GM18502 (cell line): Measurements from ENCODE around the gene PCOLCE2.

Source experiments
- ATAC-seq: cut with Tn5 transposase; IDR thresholded peaks from one replicate; pipeline ENCODE4 v1.9.1; 2021; ENCODE audit warnings: mild to moderate bottlenecking; ENCODE audit not compliant: unreplicated experiment, poor library complexity

The PCOLCE2 gene

DNA sequence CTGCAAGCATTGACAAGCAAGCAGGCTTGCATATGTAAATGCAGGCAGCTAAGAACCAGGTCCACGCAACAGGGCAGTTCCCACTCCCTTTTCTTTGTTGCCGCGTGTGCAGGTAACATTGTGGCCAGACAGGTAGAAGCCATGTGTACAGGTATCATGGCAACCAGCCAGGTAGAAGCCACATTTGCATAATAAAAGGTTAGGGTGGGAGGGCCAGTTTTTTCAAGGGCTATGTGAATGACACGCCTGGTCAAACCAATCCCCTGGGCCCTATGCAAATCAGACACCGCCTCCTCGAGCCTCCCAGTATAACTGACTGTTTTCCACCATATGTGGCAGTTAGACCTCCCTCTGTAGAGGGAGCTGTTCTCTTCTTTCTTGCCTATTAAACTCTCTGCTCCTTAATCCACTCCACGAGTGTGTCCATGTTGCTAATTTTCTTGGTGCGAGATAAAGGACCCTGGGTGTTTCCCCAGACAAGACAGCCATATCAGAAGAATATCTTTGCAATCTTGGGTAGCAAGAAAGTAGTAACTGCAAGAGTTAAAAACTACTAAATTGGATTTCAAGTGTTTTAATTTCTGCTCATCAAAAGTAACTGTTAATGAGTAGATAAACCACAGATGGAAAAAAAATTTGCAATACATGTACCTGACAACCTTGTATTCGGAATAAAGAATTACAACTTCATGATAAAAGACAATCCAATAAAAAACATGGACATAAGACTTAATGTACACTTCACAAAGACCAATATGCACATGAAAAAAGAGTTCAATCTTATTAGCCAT lies 21.8 kb downstream of the PCOLCE2 start:
- no peak for ATAC-seq

GRCh38 chr3:142863930-142864920 lies 24.7 kb downstream of the PCOLCE2 start:
- ATAC-seq: no peak

GRCh38 chr3:142863010-142863817 lies 25.7 kb downstream of the PCOLCE2 start:
- ATAC-seq: no peak

GRCh38 chr3:142861926-142862325 lies 27.0 kb downstream of the PCOLCE2 start:
- no peak for ATAC-seq

- no peak for ATAC-seq
These were observed 30.8 kb downstream of the PCOLCE2 start for GRCh38 chr3:142858043-142858442.

GRCh38 chr3:142857056-142857455 lies 31.8 kb downstream of the PCOLCE2 start:
- no peak for ATAC-seq

GRCh38 chr3:142853270-142854168 lies 35.4 kb downstream of the PCOLCE2 start:
- ATAC-seq: no peak

DNA sequence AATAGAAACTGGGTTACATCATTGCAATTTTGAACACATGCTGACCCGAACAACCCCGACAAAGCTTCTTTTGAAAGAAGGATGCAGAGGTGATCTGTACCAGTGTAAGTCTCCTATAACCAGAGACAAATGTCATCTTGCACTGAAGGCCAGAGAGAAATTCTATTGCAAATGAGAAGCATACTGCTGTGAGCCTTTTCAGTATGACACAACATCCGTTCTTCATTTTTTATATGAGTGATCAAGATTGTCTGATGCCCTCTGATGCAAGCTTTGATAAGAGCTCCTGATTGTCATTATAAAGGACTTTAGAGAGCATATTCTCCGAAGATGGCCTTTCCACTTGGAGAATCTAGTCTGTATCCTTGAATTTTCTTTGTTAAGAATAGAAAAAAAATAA lies 36.9 kb downstream of the PCOLCE2 start:
- no peak for ATAC-seq

GRCh38 chr3:142850395-142851023 lies 38.4 kb downstream of the PCOLCE2 start:
- ATAC-seq: no peak

GRCh38 chr3:142849148-142849547 lies 39.7 kb downstream of the PCOLCE2 start:
- ATAC-seq: no peak

DNA sequence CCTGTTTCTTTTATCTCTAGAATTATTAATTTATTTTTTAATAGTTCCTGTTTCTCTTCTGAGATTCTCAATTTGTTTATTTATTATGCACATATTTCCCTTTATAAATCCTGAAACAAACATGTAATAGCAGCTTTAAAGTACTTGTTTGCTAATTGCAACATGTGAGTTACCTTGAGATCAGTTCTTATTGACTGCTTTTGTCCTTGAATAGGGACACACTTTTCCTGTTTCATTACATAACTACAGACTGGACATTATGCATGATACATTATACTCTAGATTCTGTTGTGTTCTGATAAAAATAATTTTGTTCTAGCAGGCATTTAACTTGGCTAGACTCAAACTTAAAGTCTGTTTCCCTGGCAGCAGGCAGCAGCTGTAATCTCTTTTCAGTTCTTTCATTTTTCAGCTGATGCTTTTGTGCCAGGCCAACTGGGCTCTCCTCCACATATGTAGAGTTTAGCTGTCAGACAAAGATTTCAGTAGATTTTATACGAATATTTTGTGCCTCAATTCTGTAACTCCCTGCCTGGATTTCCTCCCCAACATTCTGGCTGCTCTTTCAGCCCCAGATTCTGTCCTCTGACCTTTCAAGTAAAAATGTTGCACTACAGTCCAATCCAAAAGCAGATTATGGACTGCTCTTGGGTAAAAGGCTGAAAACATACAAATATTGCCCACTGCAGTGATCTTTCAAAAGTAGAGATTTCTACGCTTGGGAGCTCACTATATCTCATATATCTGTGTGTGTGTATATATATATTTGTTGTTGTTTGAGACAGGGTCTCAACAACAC lies 41.9 kb downstream of the PCOLCE2 start:
- ATAC-seq: no peak

DNA sequence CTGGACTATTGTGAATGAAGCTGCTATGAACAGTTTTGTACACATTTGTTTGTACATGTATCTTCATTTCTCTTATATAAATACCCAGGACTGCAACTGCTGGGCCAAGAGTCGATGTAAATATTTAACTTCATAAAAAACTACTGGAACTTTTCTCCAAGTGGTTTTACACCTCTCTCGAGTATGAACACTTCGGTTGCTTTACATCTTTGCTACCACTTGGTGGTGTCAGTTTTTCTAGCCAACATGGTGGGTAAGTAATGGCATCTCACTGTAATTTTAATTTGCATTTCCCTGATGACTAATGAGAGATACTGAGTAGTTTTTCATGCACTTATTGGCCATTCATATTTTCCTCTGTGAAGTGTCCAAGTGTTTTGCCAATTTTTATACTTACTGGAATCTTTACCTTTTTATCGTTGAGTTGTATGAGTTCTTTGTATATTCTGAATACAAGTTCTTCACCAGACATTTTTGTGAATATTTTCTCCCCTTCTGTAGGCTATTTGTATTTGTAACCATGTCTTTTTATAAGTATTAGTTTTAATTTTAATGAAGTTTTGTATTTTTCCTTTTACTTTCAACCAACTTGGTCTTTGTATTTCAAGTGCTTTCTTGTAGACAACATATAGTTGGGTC lies 44.4 kb downstream of the PCOLCE2 start:
- ATAC-seq: peak; percentile 76

GRCh38 chr3:142839831-142840230 lies 49.1 kb downstream of the PCOLCE2 start:
- no peak for ATAC-seq

GRCh38 chr3:142837526-142837925 lies 51.4 kb downstream of the PCOLCE2 start:
- no peak for ATAC-seq

GRCh38 chr3:142828703-142829305 lies 60.1 kb downstream of the PCOLCE2 start:
- peak; percentile 99 for ATAC-seq

DNA sequence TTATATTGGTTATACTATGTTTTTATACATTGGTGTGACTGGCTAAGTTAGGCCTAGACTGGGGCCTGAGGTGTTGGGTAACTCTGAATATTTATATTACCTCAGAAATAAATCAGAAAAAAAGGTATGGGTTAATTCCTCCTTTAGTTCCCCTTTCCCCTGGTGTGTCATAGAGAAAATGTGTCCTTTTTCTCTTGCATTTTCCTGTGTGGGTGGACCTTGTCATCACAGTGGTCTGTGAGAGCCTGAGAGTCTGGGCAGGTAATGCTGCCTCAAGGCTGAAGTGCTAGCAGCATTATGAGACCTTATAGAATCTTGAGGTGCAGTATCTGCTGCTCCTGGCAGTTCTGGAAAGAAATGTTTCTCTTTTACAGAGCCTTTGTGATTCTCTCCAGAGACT lies 69.7 kb downstream of the PCOLCE2 start:
- no peak for ATAC-seq

DNA sequence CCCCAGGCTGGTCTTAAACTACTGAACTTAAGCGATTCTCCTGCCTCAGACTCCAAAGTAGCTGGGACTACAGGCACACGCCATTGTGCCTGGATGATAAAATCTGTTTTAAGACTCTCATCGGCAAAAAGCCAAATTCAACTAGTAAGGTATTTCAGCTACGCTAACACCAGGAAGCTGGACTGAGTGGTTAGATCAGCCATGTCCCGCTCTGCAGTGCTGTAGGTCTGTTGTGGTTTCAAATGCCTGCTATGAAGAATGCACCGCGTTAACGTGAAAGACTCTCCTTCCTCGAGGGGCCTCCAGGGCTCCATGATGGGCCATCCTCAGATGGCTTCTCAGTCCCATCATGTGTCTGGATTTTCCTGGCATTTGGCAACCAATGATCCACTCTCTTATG lies 70.2 kb downstream of the PCOLCE2 start:
- ATAC-seq: no peak
